SH-SY5Y (cell line): ENCODE data around the gene KCNE1.

Experiments used
- GATA2 ChIP-seq: IDR thresholded peaks from 2 replicates; pipeline ENCODE4 v1.6.1; 2011; ENCODE audit warnings: mild to moderate bottlenecking, low read depth, low read length
- GATA3 ChIP-seq: IDR thresholded peaks from 2 replicates; pipeline ENCODE4 v1.6.1; 2011; ENCODE audit warnings: low read depth, mild to moderate bottlenecking, low read length, moderate library complexity

DNA sequence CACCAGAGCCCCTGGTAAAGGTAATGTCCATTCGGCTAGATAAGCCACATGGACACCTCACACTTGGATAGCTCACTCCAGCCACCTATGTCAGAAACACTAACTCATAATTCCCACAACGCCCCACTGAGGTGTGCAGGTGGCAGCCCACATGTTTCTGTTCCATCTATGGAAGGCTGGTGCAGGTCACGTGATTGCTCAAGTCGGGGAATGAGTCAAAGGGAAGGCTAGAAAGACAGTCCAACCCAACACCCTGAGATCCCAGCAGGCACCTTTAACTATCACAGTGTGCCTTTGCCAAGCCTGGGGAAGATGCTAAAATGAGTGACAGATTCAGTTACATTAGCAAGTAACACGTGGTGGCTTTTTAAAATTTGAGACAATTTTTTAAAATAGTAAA, 45.3 kb upstream of the KCNE1 start:
- no peak for TF ChIP-seq GATA3
- TF ChIP-seq GATA2, result no peak
